Frontal cortex (tissue), 4 donors: ENCODE results near the gene ARHGAP6. TPM values are rescaled to one million over a fixed set of nuclear protein-coding genes. Genes with fewer than 3 reads are reported as not detected.
A peak's percentile ranks its signal among the peaks of the same experiment; 100 is the strongest.

Experiments
- DNase-seq, 2 donors: peaks; one replicate each; pipeline ENCODE4 v3.0.0; 2012; ENCODE audit warnings: low spot score in 2 of 2
- FAIRE-seq: peaks from 2 replicates; lab custom pipeline; 2012; peaks lifted over from hg19 to GRCh38; lab: Jason Lieb, UNC
- total RNA-seq: library from RNA; depleted of rRNA; stranded (reverse); fragments of >200 nt; gene quantifications from one replicate; pipeline ENCODE4 v1.2.3, GENCODE V29; 2014
- donor health status: control.
- donor health status: control.
- donor health status: control.

The ARHGAP6 gene
- 3.3 TPM for total RNA-seq

- peak in 1 of 2 donors; percentile 18 for DNase-seq
- no peak for FAIRE-seq
These were observed at the start of gene ARHGAP6 for GRCh38 chrX:11665168-11666111. Gene ARHGAP6 (minus strand): TSS chrX:11665920. CDS start chrX:11664828, 1,092 bp downstream.

- DNase-seq (peak in 1 of 2 donors; percentile 16), FAIRE-seq (no peak)
These were observed 39.2 kb upstream of the ARHGAP6 start for GRCh38 chrX:11704725-11705495.

- no peak for FAIRE-seq
- DNase-seq = no peak
These were observed 38.1 kb upstream of the ARHGAP6 start for GRCh38 chrX:11703855-11704254.

- DNase-seq = no peak
- FAIRE-seq = no peak
These were observed 37.4 kb upstream of the ARHGAP6 start for GRCh38 chrX:11702965-11703631.

- FAIRE-seq (no peak), DNase-seq (no peak)
These were observed 36.7 kb upstream of the ARHGAP6 start for GRCh38 chrX:11702420-11702819.

GRCh38 chrX:11698702-11699101 is 33.0 kb upstream of the ARHGAP6 start:
- FAIRE-seq (no peak), DNase-seq (no peak)

- FAIRE-seq (no peak), DNase-seq (no peak)
These were observed 22.5 kb upstream of the ARHGAP6 start for GRCh38 chrX:11688201-11688600.

GRCh38 chrX:11687157-11687556 is 21.4 kb upstream of the ARHGAP6 start:
- FAIRE-seq = no peak

GRCh38 chrX:11683057-11683456 is 17.3 kb upstream of the ARHGAP6 start:
- DNase-seq = no peak
- FAIRE-seq = no peak

More at GRCh38 chrX:11687157-11687556, 21.4 kb upstream of the ARHGAP6 start:
- DNase-seq = no peak

GRCh38 chrX:11678158-11678557 is 12.4 kb upstream of the ARHGAP6 start:
- DNase-seq = no peak

GRCh38 chrX:11672213-11672612 is 6.5 kb upstream of the ARHGAP6 start:
- FAIRE-seq = no peak
- DNase-seq = no peak

More at GRCh38 chrX:11678158-11678557, 12.4 kb upstream of the ARHGAP6 start:
- FAIRE-seq = no peak

- DNase-seq = no peak
- FAIRE-seq = no peak
These were observed 4.6 kb upstream of the ARHGAP6 start for GRCh38 chrX:11670316-11670715.

- FAIRE-seq (no peak), DNase-seq (no peak)
These were observed 1.4 kb upstream of the ARHGAP6 start for GRCh38 chrX:11666952-11667685.

- DNase-seq (peak in 1 of 2 donors; percentile 1), FAIRE-seq (no peak)
These were observed 444 bp upstream of the ARHGAP6 start for GRCh38 chrX:11666164-11666563.

GRCh38 chrX:11664211-11665167 is 1.2 kb downstream of the ARHGAP6 start:
- DNase-seq (peak in 1 of 2 donors; percentile 1), FAIRE-seq (no peak)

- no peak for FAIRE-seq
- DNase-seq = no peak
These were observed 1.9 kb downstream of the ARHGAP6 start for GRCh38 chrX:11663875-11664210.

- FAIRE-seq (no peak), DNase-seq (no peak)
These were observed 10.3 kb downstream of the ARHGAP6 start for GRCh38 chrX:11655282-11656015.
